Calu3 (cell line): ENCODE results near the gene TH. TPM values are rescaled to one million over a fixed set of nuclear protein-coding genes. Genes with fewer than 3 reads are reported as not detected.

ENCODE experiments used
- BruUV-seq: library from RNA; stranded (reverse); fragments of 400-500 nt; replicated peaks from 2 replicates; lab custom pipeline; 2021; lab: Mats Ljungman, UMichigan
- CTCF ChIA-PET: fragments of 300-600 bp; sonication (Branson Sonifier 250); formaldehyde crosslinking; loops from one replicate; lab custom pipeline; 2022; ENCODE audit warnings: antibody characterized with exemption; lab: Charles Lee
- DNase-seq: peaks from one replicate; pipeline ENCODE4 v3.0.0; 2022
- H3K27ac Mint-ChIP-seq: one replicate; pipeline ENCODE4 v1.8.0; 2022; ENCODE audit warnings: mixed read lengths; ENCODE audit not compliant: unreplicated experiment
- H3K27me3 Mint-ChIP-seq: one replicate; pipeline ENCODE4 v1.8.0; 2022; ENCODE audit warnings: mixed read lengths; ENCODE audit not compliant: unreplicated experiment
- H3K36me3 Mint-ChIP-seq: one replicate; pipeline ENCODE4 v1.8.0; 2022; ENCODE audit warnings: mild to moderate bottlenecking, moderate library complexity, mixed read lengths; ENCODE audit not compliant: insufficient read depth, unreplicated experiment
- H3K4me1 Mint-ChIP-seq: one replicate; pipeline ENCODE4 v1.8.0; 2022; ENCODE audit warnings: mild to moderate bottlenecking, low read depth, mixed read lengths; ENCODE audit not compliant: unreplicated experiment
- H3K4me3 Mint-ChIP-seq: one replicate; pipeline ENCODE4 v1.8.0; 2022; ENCODE audit warnings: mild to moderate bottlenecking, low read depth, moderate library complexity, mixed read lengths; ENCODE audit not compliant: unreplicated experiment
- H3K9me3 Mint-ChIP-seq: one replicate; pipeline ENCODE4 v1.8.0; 2022; ENCODE audit warnings: low read depth, mixed read lengths; ENCODE audit not compliant: unreplicated experiment
- CTCF ChIP-seq: fragments of 200-600 bp; IDR thresholded peaks from one replicate; pipeline ENCODE4 v1.8.0; 2022; ENCODE audit warnings: antibody characterized with exemption; ENCODE audit not compliant: unreplicated experiment
- intact Hi-C: fragments of 100-400 bp; cut with micrococcal nuclease; formaldehyde crosslinking; loops from one replicate; pipeline ENCODE4 v1.10.0; 2022; ENCODE audit not compliant: unreplicated experiment
- total RNA-seq: library from RNA; stranded (reverse); gene quantifications from 2 replicates; pipeline ENCODE4 v1.2.3, GENCODE V29; 2022

TH gene
- total RNA-seq, 1 experiment from 2014 or later: not detected

DNA sequence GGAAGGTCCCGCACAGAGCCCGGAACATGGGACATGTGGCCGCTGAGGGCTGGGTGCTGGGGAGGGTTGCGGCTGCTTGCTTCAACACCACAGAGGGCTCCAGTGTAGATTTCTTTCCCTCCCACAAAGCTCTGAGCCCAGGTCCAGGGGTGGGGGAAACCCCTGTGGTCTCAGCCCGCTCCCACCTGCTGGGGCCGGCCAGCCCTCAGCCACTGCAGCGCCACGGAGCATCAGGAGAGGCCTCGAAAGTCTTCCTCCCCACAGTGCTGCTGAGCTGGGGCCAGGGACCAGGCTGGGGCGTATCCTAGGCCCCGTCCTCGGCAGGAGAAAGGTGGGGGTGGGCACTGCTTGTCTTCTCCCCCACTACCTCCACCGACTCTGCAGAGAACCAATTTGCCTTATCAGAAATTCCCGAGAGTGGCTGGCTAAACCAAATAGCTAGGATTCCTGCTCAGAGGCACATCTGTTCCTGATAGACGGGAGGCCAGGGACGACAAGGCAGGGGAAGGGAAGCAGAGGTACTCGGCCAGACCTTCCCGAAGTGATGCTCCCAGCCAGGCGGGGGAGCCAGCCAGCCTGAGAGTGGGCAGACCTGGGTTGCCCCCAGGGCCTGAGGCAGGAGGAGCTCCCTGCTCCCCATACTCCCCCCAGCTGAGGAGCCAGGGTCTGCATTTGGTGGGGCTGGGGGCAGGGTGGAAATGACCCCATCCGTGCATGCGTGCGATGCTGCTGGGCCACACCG lies 51.1 kb downstream of the TH start:
- peaks cover 100% of the 10 kb centered on the region for H3K27me3 Mint-ChIP-seq
- H3K36me3 Mint-ChIP-seq: no peaks in the 10 kb centered on the region
- intact Hi-C loops: no loop called here
- no peak overlapping the region for H3K4me3 Mint-ChIP-seq
- no peak overlapping the region for H3K27ac Mint-ChIP-seq
- CTCF ChIA-PET: interaction anchor here (0.9 to 1.0 kb wide), 2 partner anchors 30 to 47 kb away, joined by 3 to 4 read pairs; no protein-coding TSS in a partner anchor
- no TSS peak for BruUV-seq
- H3K9me3 Mint-ChIP-seq: peaks cover 5% of the 10 kb centered on the region
- H3K4me1 Mint-ChIP-seq: no peaks in the 10 kb centered on the region
- no peak for TF ChIP-seq CTCF
- no peak for DNase-seq

DNA sequence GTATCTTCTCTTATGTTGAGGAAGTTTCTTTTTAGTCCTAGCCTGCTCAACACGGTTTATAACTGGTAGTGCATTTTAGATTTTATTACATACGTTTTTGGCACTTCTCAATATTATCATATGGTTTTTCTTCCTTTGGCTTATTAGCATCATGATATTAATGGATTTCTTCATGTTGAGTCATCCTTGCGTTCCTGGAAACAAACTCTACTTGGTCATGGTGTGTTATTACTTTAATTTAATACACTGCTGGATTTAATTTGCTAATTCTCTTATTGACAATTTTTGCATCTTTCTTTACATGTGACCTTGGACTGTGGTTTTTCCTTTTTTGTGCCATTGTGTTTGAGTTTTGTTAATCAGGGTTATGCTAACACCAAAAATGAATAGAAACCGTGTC lies 52.9 kb downstream of the TH start:
- no TSS peak for BruUV-seq
- Mint-ChIP-seq H3K4me1 (no peaks in the 10 kb centered on the region), H3K4me3 (no peak overlapping the region), H3K27ac (no peak overlapping the region), H3K36me3 (no peaks in the 10 kb centered on the region), H3K9me3 (peaks cover 5% of the 10 kb centered on the region), H3K27me3 (peaks cover 96% of the 10 kb centered on the region)
- no peak for TF ChIP-seq CTCF
- CTCF ChIA-PET: no interaction called here
- no peak for DNase-seq
- intact Hi-C loops: no loop called here

DNA sequence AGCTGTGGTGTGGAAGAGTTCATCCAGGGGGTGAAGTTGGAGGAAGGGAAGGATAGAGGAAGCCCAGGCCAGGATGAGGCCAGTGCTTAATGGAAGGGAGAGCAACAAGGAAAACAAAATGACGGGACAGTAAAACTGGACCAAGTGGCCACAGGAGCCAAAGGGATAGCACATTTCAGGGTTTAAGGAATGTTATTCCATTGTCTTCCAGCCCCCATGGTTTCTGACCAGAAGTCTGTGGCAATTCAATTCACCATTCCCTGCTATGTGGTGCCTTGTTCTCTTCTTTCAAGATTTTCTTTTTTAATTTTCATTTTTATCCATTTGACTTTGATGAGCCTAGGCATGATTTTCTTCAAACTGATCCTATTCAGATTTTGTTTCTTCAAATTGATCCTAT lies 54.9 kb downstream of the TH start:
- peaks cover 5% of the 10 kb centered on the region for H3K9me3 Mint-ChIP-seq
- no peak for TF ChIP-seq CTCF
- no TSS peak for BruUV-seq
- DNase-seq: no peak
- CTCF ChIA-PET: no interaction called here
- intact Hi-C loops: no loop called here
- peaks cover 80% of the 10 kb centered on the region for H3K27me3 Mint-ChIP-seq
- no peak overlapping the region for H3K27ac Mint-ChIP-seq
- H3K4me1 Mint-ChIP-seq: no peaks in the 10 kb centered on the region
- H3K36me3 Mint-ChIP-seq: no peaks in the 10 kb centered on the region
- no peak overlapping the region for H3K4me3 Mint-ChIP-seq

GRCh38 chr11:2115308-2115707 lies 56.3 kb downstream of the TH start:
- no peak for DNase-seq
- H3K4me1 Mint-ChIP-seq: no peaks in the 10 kb centered on the region
- CTCF ChIA-PET: no interaction called here
- H3K27me3 Mint-ChIP-seq: peaks cover 71% of the 10 kb centered on the region
- H3K36me3 Mint-ChIP-seq: no peaks in the 10 kb centered on the region
- intact Hi-C loops: no loop called here
- H3K9me3 Mint-ChIP-seq: peaks cover 5% of the 10 kb centered on the region
- no TSS peak for BruUV-seq
- no peak overlapping the region for H3K4me3 Mint-ChIP-seq
- TF ChIP-seq CTCF: no peak
- H3K27ac Mint-ChIP-seq: no peak overlapping the region
